K562 (cell line): ENCODE data around the gene GPR15LG. TPM values are rescaled to one million over a fixed set of nuclear protein-coding genes. Genes with fewer than 3 reads are reported as not detected.

Experiments
- ATAC-seq: fragments of 200-7000 bp; cut with Tn5 transposase; 3 replicates; pipeline ENCODE4 v1.9.1; 2020; ENCODE audit warnings: moderate library complexity
- BruUV-seq: library from RNA; stranded (reverse); fragments of 400-500 nt; replicated peaks from 2 replicates; lab custom pipeline; 2021; lab: Mats Ljungman, UMichigan
- CTCF ChIA-PET: fragments of 300-600 bp; formaldehyde crosslinking; extraction: SDS; loops from one replicate; lab custom pipeline; 2021; ENCODE audit warnings: low intra/inter-chr PET ratio; lab: Yijun Ruan, JAX
- POLR2A ChIA-PET: fragments of 300-600, 350-650 bp; sonication (Branson Sonifier 250); formaldehyde crosslinking; extraction: SDS; loops from one replicate; lab custom pipeline; 2021; ENCODE audit warnings: antibody characterized with exemption, inconsistent platforms; lab: Yijun Ruan, JAX
- DNase-seq, 4 experiments: peaks; one replicate each; pipeline versions ENCODE4 v3.0.0 to v3.0.0-alpha.2; 2011 to 2018; ENCODE audit warnings: low spot score in 3 of 4, mixed read lengths in 3 of 4; ENCODE audit errors: extremely low read depth in 1 of 4
- FAIRE-seq: peaks from 2 replicates; lab custom pipeline; 2011; peaks lifted over from hg19 to GRCh38; lab: Jason Lieb, UNC
- H2AFZ ChIP-seq: 2 replicates; pipeline ENCODE4 v1.6.0; 2011; ENCODE audit warnings: low read depth, low read length, control low read depth, inconsistent platforms
- H3K27ac ChIP-seq: fragments of 200-600 bp; 3 replicates; pipeline ENCODE4 v1.8.0; 2011; ENCODE audit warnings: low read depth, mild to moderate bottlenecking, control low read depth, inconsistent platforms, low read length, moderate library complexity, mixed read lengths; ENCODE audit errors: extremely low read depth
- H3K27me3 ChIP-seq, 2 experiments: fragments of 300-600 bp in 1 of 2; 2 replicates in 1 of 2; 3 replicates in 1 of 2; pipeline versions ENCODE4 v1.6.0 to v1.8.0; 2011; ENCODE audit warnings: inconsistent platforms in 2 of 2, low read length in 2 of 2, mild to moderate bottlenecking in 1 of 2, mixed read lengths in 1 of 2, moderate library complexity in 1 of 2; ENCODE audit not compliant: control insufficient read depth in 2 of 2, insufficient read depth in 2 of 2
- H3K36me3 ChIP-seq: fragments of 300-600 bp; 3 replicates; pipeline ENCODE4 v1.8.0; 2011; ENCODE audit warnings: mild to moderate bottlenecking, low read length, inconsistent platforms; ENCODE audit not compliant: control insufficient read depth, insufficient read depth
- H3K4me1 ChIP-seq, 2 experiments: fragments of 200-600 bp in 1 of 2; replicated peaks in 1 of 2; 2 replicates in 1 of 2; 3 replicates in 1 of 2; pipeline versions ENCODE4 v1.5.1 to v1.8.0; 2011; ENCODE audit warnings: inconsistent platforms in 2 of 2, low read length in 2 of 2, mild to moderate bottlenecking in 1 of 2, mixed read lengths in 1 of 2, moderate library complexity in 1 of 2; ENCODE audit not compliant: control insufficient read depth in 2 of 2, insufficient read depth in 2 of 2
- H3K4me2 ChIP-seq: 2 replicates; pipeline ENCODE4 v1.6.1; 2011; ENCODE audit warnings: low read length, control low read depth, inconsistent platforms, mixed read lengths; ENCODE audit not compliant: insufficient read depth
- H3K4me3 ChIP-seq: fragments of 200-600 bp; sonication (generic), shearing (Covaris generic); 2 replicates; pipeline ENCODE4 v1.5.1; 2016; ENCODE audit warnings: control low read depth, inconsistent platforms
- H3K79me2 ChIP-seq: fragments of 200-600 bp; 3 replicates; pipeline ENCODE4 v1.8.0; 2011; ENCODE audit warnings: low read length, inconsistent platforms; ENCODE audit not compliant: control insufficient read depth, insufficient read depth
- H3K9ac ChIP-seq, 2 experiments: 2 replicates each; pipeline versions ENCODE4 v1.6.0 to v1.6.1; 2011; ENCODE audit warnings: low read depth in 2 of 2, low read length in 2 of 2, control low read depth in 1 of 2, inconsistent platforms in 1 of 2, mild to moderate bottlenecking in 1 of 2, mixed read lengths in 1 of 2; ENCODE audit not compliant: insufficient read depth in 1 of 2
- H3K9me1 ChIP-seq: one replicate; pipeline ENCODE4 v1.6.0; 2011; ENCODE audit warnings: inconsistent platforms, mild to moderate bottlenecking, low read length, moderate library complexity; ENCODE audit not compliant: control insufficient read depth, insufficient read depth
- H3K9me3 ChIP-seq: replicated peaks from 2 replicates; pipeline ENCODE4 v1.5.1; 2011; ENCODE audit warnings: low read depth, low read length, inconsistent platforms; ENCODE audit not compliant: control insufficient read depth, insufficient read depth
- H4K20me1 ChIP-seq: replicated peaks from 2 replicates; pipeline ENCODE4 v1.6.1; 2011; ENCODE audit warnings: low read length, inconsistent platforms, mixed read lengths; ENCODE audit not compliant: control insufficient read depth, insufficient read depth
- ADNP ChIP-seq: fragments of 200-800 bp; sonication (Bioruptor generic); IDR thresholded peaks from 2 replicates; pipeline ENCODE4 v1.6.1; 2016; ENCODE audit warnings: missing genetic modification characterization, missing compliant biosample characterization
- BCOR ChIP-seq: fragments of 450-650 bp; IDR thresholded peaks from 2 replicates; pipeline ENCODE4 v1.6.1; 2016
- CEBPB ChIP-seq: fragments of 450-650 bp; IDR thresholded peaks from 2 replicates; pipeline ENCODE4 v1.6.1; 2016; ENCODE audit warnings: missing genetic modification characterization, missing compliant biosample characterization
- ELF2 ChIP-seq: fragments of 250-450 bp; sonication (Bioruptor Pico); IDR thresholded peaks from 2 replicates; pipeline ENCODE4 v1.5.0; 2021; ENCODE audit warnings: mild to moderate bottlenecking
- FOSL1 ChIP-seq: fragments of 200-800 bp; sonication (Bioruptor generic); conservative IDR thresholded peaks from 2 replicates; pipeline ENCODE4 v1.6.1; 2016; ENCODE audit warnings: missing genetic modification characterization, missing compliant biosample characterization
- KDM1A ChIP-seq, 2 experiments: fragments of 450-650 bp; IDR thresholded peaks; 2 replicates each; pipeline ENCODE4 v1.6.1; 2016; ENCODE audit warnings: mild to moderate bottlenecking in 2 of 2
- KHSRP ChIP-seq: fragments of 450-650 bp; IDR thresholded peaks from 2 replicates; pipeline ENCODE4 v1.6.1; 2017
- MEIS2 ChIP-seq: fragments of 450-650 bp; IDR thresholded peaks from 2 replicates; pipeline ENCODE4 v1.6.1; 2014; ENCODE audit warnings: mild to moderate bottlenecking; ENCODE audit not compliant: partially characterized antibody
- POLR2AphosphoS5 ChIP-seq: IDR thresholded peaks from 2 replicates; pipeline ENCODE4 v1.6.1; 2011; ENCODE audit warnings: mild to moderate bottlenecking, low read depth, low read length, moderate library complexity; ENCODE audit not compliant: control insufficient read depth, insufficient read depth
- ZEB2 ChIP-seq: fragments of 450-650 bp; IDR thresholded peaks from 2 replicates; pipeline ENCODE4 v1.6.1; 2016
- ZNF354B ChIP-seq: fragments of 250-450 bp; sonication (Bioruptor Pico); IDR thresholded peaks from 2 replicates; pipeline ENCODE4 v1.4.0; 2020
- WGBS: fragments of 100-300 bp; shearing (Covaris generic); methylation state at CpG from one replicate; pipeline ENCODE4 v1.1.6; 2016; ENCODE audit warnings: low coverage, mixed read lengths; ENCODE audit not compliant: insufficient coverage; ENCODE audit errors: missing lambda C conversion rate; 5-methylcytosine and 5-hydroxymethylcytosine counted together
- in situ Hi-C: fragments of 300-500 bp; cut with MboI; formaldehyde crosslinking; loops from 4 replicates; pipeline ENCODE4 v1.15.0; 2018; ENCODE audit warnings: inconsistent platforms, mixed read lengths
- intact Hi-C: fragments of 100-400 bp; cut with micrococcal nuclease; formaldehyde crosslinking; loops from 2 replicates; pipeline ENCODE4 v1.14.2; 2022
- polyA plus RNA-seq, 8 experiments: library from polyadenylated mRNA; depleted of rRNA in 4 of 8; stranded (reverse) in 5 of 8; unstranded in 3 of 8; fragments of >200 nt; fragmentation: Nextera tagmentation in 2 of 8; fragmentation: Illumina TruSeq in 1 of 8; extraction: Ambion mirVana in 2 of 8; extraction: Trizol in 1 of 8; gene quantifications; 2 replicates each; pipeline versions ENCODE4 v1.2.1 to v1.2.3, GENCODE V29; 2011 to 2014; ENCODE audit warnings: inconsistent platforms in 1 of 8, missing spikeins in 1 of 8
- total RNA-seq, 7 experiments: library from RNA; depleted of rRNA in 6 of 7; stranded (reverse); fragments of >200 nt in 6 of 7; fragmentation: Illumina TruSeq in 2 of 7; extraction: Trizol in 2 of 7; gene quantifications; 2 replicates each; pipeline versions ENCODE4 v1.2.1 to v1.2.3, GENCODE V29; 2011 to 2021; ENCODE audit warnings: low replicate concordance in 1 of 7
- TF ChIP-seq, protein P1 (sequence below), 2 experiments: fragments of 150-350 bp in 1 of 2; IDR thresholded peaks; 2 replicates each; pipeline ENCODE4 v1.6.1; 2012 to 2016; ENCODE audit warnings: low read depth in 2 of 2, low read length in 2 of 2, mild to moderate bottlenecking in 1 of 2, moderate library complexity in 1 of 2
- TF ChIP-seq, protein P2 (sequence below): fragments of 450-650 bp; formaldehyde crosslinking; IDR thresholded peaks from 2 replicates; pipeline ENCODE4 v1.4.0; 2022; ENCODE audit warnings: missing genetic modification characterization
- TF ChIP-seq, protein P3 (sequence below): fragments of 450-650 bp; formaldehyde crosslinking; conservative IDR thresholded peaks from 2 replicates; pipeline ENCODE4 v1.4.0; 2022; ENCODE audit warnings: mild to moderate bottlenecking, missing genetic modification characterization
- TF ChIP-seq, protein P4 (sequence below): sonication (generic); formaldehyde crosslinking; IDR thresholded peaks from 2 replicates; pipeline ENCODE4 v1.4.0; 2020; ENCODE audit warnings: mild to moderate bottlenecking, missing genetic modification reagents

GPR15LG gene
- total and polyA plus RNA-seq, 9 of the 15 experiments (the other 6 are each of a cell fraction or from before 2014, with no cell fraction given) = 0.51 TPM; not detected in 8

DNA sequence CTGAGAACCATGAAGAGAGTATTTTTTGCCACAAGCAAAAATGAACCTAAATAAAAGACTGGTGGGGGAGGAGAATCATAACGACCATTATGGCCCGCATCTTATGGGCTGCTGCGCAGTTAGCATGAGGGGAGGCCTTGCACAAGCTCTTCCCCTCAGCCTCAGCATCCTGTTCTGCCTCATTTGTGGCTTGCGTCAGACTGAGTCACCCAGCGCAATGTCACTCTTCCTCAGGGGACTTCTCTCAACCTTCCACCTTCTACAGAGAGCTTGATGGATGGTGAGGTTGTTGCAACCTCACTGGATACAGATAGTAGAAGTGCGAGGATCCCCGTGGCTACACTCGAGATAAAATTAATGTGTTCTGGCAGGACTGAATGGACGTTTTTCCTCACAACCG, 16.8 kb upstream of the GPR15LG start:
- peak in 2 of 4 experiments; percentile 21 to 60 for DNase-seq
- Histone ChIP-seq H3K79me2 (no peaks in the 10 kb centered on the region), H2AFZ (no peak overlapping the region), H3K9me1 (no peaks in the 10 kb centered on the region), H3K9me3 (no peaks in the 10 kb centered on the region), H4K20me1 (peaks cover 2% of the 10 kb centered on the region; the same call in 1 of the 2 replicates), H3K4me2 (no peak overlapping the region), H3K4me3 (no peak overlapping the region), H3K36me3 (peaks cover 34% of the 10 kb centered on the region), H3K9ac (no peak overlapping the region), H3K4me1 (no peaks in the 10 kb centered on the region), H3K27me3 (peaks cover 5 to 9% of the 10 kb centered on the region in 2 experiments), H3K27ac (no peak overlapping the region)
- 12% methylated on average over 10 of the region's 10 CpGs for WGBS
- in situ Hi-C loops (no loop called here), intact Hi-C loops (no loop called here)
- peak; percentile 6 for FAIRE-seq
- ChIA-PET CTCF (no interaction called here), POLR2A (interaction anchor here (0.7 to 2.3 kb wide), 8 partner anchors 8 to 89 kb away, joined by 3 to 14 read pairs (median 7); partner anchors contain the start of genes GHITM and GPR15LG)
- peak; percentile 90 for ATAC-seq
- BruUV-seq = no TSS peak
- peak; percentile 11 to 39; a peak in 2 of 4 replicates for TF ChIP-seq KDM1A (IDR thresholded peaks at IDR 0.05)
- TF ChIP-seq, protein P1, sequence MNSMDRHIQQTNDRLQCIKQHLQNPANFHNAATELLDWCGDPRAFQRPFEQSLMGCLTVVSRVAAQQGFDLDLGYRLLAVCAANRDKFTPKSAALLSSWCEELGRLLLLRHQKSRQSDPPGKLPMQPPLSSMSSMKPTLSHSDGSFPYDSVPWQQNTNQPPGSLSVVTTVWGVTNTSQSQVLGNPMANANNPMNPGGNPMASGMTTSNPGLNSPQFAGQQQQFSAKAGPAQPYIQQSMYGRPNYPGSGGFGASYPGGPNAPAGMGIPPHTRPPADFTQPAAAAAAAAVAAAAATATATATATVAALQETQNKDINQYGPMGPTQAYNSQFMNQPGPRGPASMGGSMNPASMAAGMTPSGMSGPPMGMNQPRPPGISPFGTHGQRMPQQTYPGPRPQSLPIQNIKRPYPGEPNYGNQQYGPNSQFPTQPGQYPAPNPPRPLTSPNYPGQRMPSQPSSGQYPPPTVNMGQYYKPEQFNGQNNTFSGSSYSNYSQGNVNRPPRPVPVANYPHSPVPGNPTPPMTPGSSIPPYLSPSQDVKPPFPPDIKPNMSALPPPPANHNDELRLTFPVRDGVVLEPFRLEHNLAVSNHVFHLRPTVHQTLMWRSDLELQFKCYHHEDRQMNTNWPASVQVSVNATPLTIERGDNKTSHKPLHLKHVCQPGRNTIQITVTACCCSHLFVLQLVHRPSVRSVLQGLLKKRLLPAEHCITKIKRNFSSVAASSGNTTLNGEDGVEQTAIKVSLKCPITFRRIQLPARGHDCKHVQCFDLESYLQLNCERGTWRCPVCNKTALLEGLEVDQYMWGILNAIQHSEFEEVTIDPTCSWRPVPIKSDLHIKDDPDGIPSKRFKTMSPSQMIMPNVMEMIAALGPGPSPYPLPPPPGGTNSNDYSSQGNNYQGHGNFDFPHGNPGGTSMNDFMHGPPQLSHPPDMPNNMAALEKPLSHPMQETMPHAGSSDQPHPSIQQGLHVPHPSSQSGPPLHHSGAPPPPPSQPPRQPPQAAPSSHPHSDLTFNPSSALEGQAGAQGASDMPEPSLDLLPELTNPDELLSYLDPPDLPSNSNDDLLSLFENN (IDR thresholded peaks at IDR 0.05; ENCODE audit: low read depth in 2 of 2, low read length in 2 of 2) = 0 out of 4 replicates have a peak, but pooled peaks of 1 of the 2 experiments have one; percentile 9
- TF ChIP-seq, protein P2, sequence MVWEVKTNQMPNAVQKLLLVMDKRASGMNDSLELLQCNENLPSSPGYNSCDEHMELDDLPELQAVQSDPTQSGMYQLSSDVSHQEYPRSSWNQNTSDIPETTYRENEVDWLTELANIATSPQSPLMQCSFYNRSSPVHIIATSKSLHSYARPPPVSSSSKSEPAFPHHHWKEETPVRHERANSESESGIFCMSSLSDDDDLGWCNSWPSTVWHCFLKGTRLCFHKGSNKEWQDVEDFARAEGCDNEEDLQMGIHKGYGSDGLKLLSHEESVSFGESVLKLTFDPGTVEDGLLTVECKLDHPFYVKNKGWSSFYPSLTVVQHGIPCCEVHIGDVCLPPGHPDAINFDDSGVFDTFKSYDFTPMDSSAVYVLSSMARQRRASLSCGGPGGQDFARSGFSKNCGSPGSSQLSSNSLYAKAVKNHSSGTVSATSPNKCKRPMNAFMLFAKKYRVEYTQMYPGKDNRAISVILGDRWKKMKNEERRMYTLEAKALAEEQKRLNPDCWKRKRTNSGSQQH (CRISPR knock-in tag) = no peak
- peak; percentile 34; the same call in 1 of the 2 replicates for TF ChIP-seq POLR2AphosphoS5
- TF ChIP-seq ELF2 (CRISPR knock-in tag) = no peak
- TF ChIP-seq ZNF354B (CRISPR knock-in tag) = no peak
- TF ChIP-seq, protein P3, sequence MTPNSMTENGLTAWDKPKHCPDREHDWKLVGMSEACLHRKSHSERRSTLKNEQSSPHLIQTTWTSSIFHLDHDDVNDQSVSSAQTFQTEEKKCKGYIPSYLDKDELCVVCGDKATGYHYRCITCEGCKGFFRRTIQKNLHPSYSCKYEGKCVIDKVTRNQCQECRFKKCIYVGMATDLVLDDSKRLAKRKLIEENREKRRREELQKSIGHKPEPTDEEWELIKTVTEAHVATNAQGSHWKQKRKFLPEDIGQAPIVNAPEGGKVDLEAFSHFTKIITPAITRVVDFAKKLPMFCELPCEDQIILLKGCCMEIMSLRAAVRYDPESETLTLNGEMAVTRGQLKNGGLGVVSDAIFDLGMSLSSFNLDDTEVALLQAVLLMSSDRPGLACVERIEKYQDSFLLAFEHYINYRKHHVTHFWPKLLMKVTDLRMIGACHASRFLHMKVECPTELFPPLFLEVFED (CRISPR knock-in tag) = peak; percentile 57; the same call in 1 of the 2 replicates
- TF ChIP-seq KHSRP = 0 out of 2 replicates have a peak, but pooled peaks have one; percentile 20
- TF ChIP-seq, protein P4, sequence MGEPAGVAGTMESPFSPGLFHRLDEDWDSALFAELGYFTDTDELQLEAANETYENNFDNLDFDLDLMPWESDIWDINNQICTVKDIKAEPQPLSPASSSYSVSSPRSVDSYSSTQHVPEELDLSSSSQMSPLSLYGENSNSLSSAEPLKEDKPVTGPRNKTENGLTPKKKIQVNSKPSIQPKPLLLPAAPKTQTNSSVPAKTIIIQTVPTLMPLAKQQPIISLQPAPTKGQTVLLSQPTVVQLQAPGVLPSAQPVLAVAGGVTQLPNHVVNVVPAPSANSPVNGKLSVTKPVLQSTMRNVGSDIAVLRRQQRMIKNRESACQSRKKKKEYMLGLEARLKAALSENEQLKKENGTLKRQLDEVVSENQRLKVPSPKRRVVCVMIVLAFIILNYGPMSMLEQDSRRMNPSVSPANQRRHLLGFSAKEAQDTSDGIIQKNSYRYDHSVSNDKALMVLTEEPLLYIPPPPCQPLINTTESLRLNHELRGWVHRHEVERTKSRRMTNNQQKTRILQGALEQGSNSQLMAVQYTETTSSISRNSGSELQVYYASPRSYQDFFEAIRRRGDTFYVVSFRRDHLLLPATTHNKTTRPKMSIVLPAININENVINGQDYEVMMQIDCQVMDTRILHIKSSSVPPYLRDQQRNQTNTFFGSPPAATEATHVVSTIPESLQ (CRISPR knock-in tag) = no peak
- peak; percentile 73 for TF ChIP-seq ZEB2
- peak; percentile 90 for TF ChIP-seq FOSL1
- peak; percentile 89 for TF ChIP-seq CEBPB
- no peak for TF ChIP-seq BCOR
- peak; percentile 68 for TF ChIP-seq MEIS2
- no peak for TF ChIP-seq ADNP (tag)
